GM19025 (cell line): ENCODE measurements around the gene IMMT.

Experiments
- ATAC-seq: cut with Tn5 transposase; IDR thresholded peaks from one replicate; pipeline ENCODE4 v1.9.1; 2021; ENCODE audit warnings: mild to moderate bottlenecking, low read depth, moderate library complexity; ENCODE audit not compliant: unreplicated experiment

Gene IMMT

GRCh38 chr2:86097114-86097896 is 98.0 kb downstream of the IMMT start:
- no peak for ATAC-seq

DNA sequence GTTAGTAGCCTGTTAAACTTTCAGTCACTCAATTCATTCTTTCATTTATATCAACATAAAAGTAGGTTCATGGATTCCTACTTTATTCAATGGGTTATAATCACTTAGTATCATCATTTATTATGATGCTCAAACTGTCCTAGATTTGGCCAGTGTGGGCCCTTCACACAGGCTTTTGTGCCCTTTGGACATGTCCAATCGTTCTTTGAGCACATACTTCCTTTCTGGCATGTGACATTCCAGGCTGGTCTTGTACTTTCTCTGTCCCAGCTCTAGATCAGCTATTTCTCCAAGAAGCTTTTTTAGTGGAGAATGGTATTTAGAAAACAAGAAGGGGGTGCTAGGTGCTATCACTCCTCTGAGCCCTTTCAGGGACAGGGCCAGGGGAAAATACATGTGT is 101.0 kb downstream of the IMMT start:
- ATAC-seq, result no peak
